CD14-positive monocyte (primary cell): Measurements from ENCODE around the gene TRMO. TPM values are rescaled to one million over a fixed set of nuclear protein-coding genes. Genes with fewer than 3 reads are reported as not detected.
"Not testable (repeated sequence)": the region's sequence is repeated elsewhere in the genome, so short reads cannot be mapped to it uniquely, and the experiment has no call there.

Experiments used
- DNase-seq, 3 donors: peaks; one replicate each; pipeline ENCODE4 v3.0.0-alpha.2; 2011 to 2022
- H2AFZ ChIP-seq: 2 replicates; pipeline ENCODE4 v1.6.0; 2012; ENCODE audit warnings: mild to moderate bottlenecking, low read depth, low read length, inconsistent platforms; ENCODE audit not compliant: insufficient read depth, poor library complexity, severe bottlenecking
- H3K27ac ChIP-seq, 2 donors: 1 replicate in 1 of 2; 2 replicates in 1 of 2; pipeline ENCODE4 v1.5.1; 2012 to 2013; ENCODE audit warnings: low read length in 2 of 2, control low read depth in 1 of 2, inconsistent platforms in 1 of 2, low read depth in 1 of 2, mild to moderate bottlenecking in 1 of 2
- H3K27me3 ChIP-seq, 2 donors: one replicate each; pipeline versions ENCODE4 v1.6.0 to v1.6.1; 2011 to 2013; ENCODE audit warnings: low read length in 2 of 2; ENCODE audit not compliant: control insufficient read depth in 2 of 2, insufficient read depth in 2 of 2
- H3K36me3 ChIP-seq, 2 donors: replicated peaks in 1 of 2; 1 replicate in 1 of 2; 2 replicates in 1 of 2; pipeline versions ENCODE4 v1.5.1 to v1.6.1; 2012 to 2013; ENCODE audit warnings: low read length in 2 of 2, control low read depth in 1 of 2, inconsistent platforms in 1 of 2, mild to moderate bottlenecking in 1 of 2; ENCODE audit not compliant: insufficient read depth in 2 of 2, control insufficient read depth in 1 of 2
- H3K4me1 ChIP-seq, 2 donors: 1 replicate in 1 of 2; 2 replicates in 1 of 2; pipeline versions ENCODE4 v1.5.1 to v1.6.1; 2012 to 2013; ENCODE audit warnings: low read length in 2 of 2, control low read depth in 1 of 2, inconsistent platforms in 1 of 2, mild to moderate bottlenecking in 1 of 2, moderate library complexity in 1 of 2; ENCODE audit not compliant: insufficient read depth in 2 of 2, control insufficient read depth in 1 of 2
- H3K4me2 ChIP-seq: replicated peaks from 2 replicates; pipeline ENCODE3; 2012; ENCODE audit warnings: low read length, moderate library complexity, mild to moderate bottlenecking; ENCODE audit not compliant: poor library complexity, severe bottlenecking; ENCODE audit errors: extremely low read depth
- H3K4me3 ChIP-seq, 3 experiments: fragments of 200-600 bp in 1 of 3; sonication (generic) in 1 of 3; replicated peaks in 1 of 3; 1 replicate in 2 of 3; 2 replicates in 1 of 3; pipeline ENCODE4 v1.5.1; 2011 to 2013; ENCODE audit warnings: low read length in 3 of 3, mild to moderate bottlenecking in 3 of 3, control low read depth in 2 of 3, low read depth in 2 of 3, inconsistent platforms in 1 of 3, moderate library complexity in 1 of 3
- H3K79me2 ChIP-seq: 2 replicates; pipeline ENCODE4 v1.6.0; 2012; ENCODE audit warnings: mild to moderate bottlenecking, control low read depth, inconsistent platforms, low read length, moderate library complexity; ENCODE audit not compliant: insufficient read depth
- H3K9ac ChIP-seq: 2 replicates; pipeline ENCODE4 v1.6.0; 2017; ENCODE audit warnings: low read length, mild to moderate bottlenecking; ENCODE audit not compliant: insufficient read depth, poor library complexity, severe bottlenecking
- H3K9me3 ChIP-seq, 2 donors: replicated peaks in 1 of 2; 1 replicate in 1 of 2; 2 replicates in 1 of 2; pipeline versions ENCODE4 v1.5.1 to v1.6.1; 2012 to 2013; ENCODE audit warnings: low read length in 2 of 2, control low read depth in 1 of 2; ENCODE audit not compliant: control insufficient read depth in 1 of 2, insufficient read depth in 1 of 2
- H4K20me1 ChIP-seq: 2 replicates; pipeline ENCODE4 v1.6.0; 2012; ENCODE audit warnings: mild to moderate bottlenecking, low read length, control low read depth, moderate library complexity; ENCODE audit not compliant: insufficient read depth
- H3K27ac Mint-ChIP-seq, 7 donors: one replicate each; pipeline ENCODE4 v1.8.0; 2020; ENCODE audit warnings: mild to moderate bottlenecking in 7 of 7, mixed read lengths in 7 of 7, moderate library complexity in 6 of 7, inconsistent platforms in 2 of 7
- H3K27me3 Mint-ChIP-seq, 3 donors: one replicate each; pipeline ENCODE4 v1.8.0; 2021 to 2022; ENCODE audit warnings: low read depth in 3 of 3, mild to moderate bottlenecking in 3 of 3, mixed read lengths in 3 of 3, moderate library complexity in 3 of 3, inconsistent platforms in 1 of 3
- H3K36me3 Mint-ChIP-seq, 2 donors: one replicate each; pipeline ENCODE4 v1.8.0; 2020; ENCODE audit warnings: mixed read lengths in 2 of 2, inconsistent platforms in 1 of 2, mild to moderate bottlenecking in 1 of 2
- H3K4me1 Mint-ChIP-seq: one replicate; pipeline ENCODE4 v1.8.0; 2020; ENCODE audit warnings: mild to moderate bottlenecking, mixed read lengths
- H3K4me3 Mint-ChIP-seq, 2 donors: one replicate each; pipeline ENCODE4 v1.8.0; 2020; ENCODE audit warnings: mild to moderate bottlenecking in 2 of 2, mixed read lengths in 2 of 2, moderate library complexity in 1 of 2
- H3K9me3 Mint-ChIP-seq, 7 donors: one replicate each; pipeline ENCODE4 v1.8.0; 2020 to 2022; ENCODE audit warnings: mixed read lengths in 7 of 7, mild to moderate bottlenecking in 6 of 7, moderate library complexity in 6 of 7, inconsistent platforms in 2 of 7
- CTCF ChIP-seq: fragments of 200-600 bp; IDR thresholded peaks from one replicate; pipeline ENCODE4 v1.8.0; 2022; ENCODE audit warnings: antibody characterized with exemption, mild to moderate bottlenecking
- WGBS: methylation state at CpG from one replicate; pipeline ENCODE4 v1.1.5; 2013; ENCODE audit warnings: missing lambda C conversion rate; ENCODE audit not compliant: insufficient coverage; 5-methylcytosine and 5-hydroxymethylcytosine counted together
- intact Hi-C, 2 donors: fragments of 100-400 bp; cut with micrococcal nuclease; formaldehyde crosslinking; loops; one replicate each; pipeline versions ENCODE4 v1.15.0 to v1.15.1; 2023
- polyA plus RNA-seq, 3 donors: library from polyadenylated mRNA; depleted of rRNA in 1 of 3; unstranded in 2 of 3; stranded (reverse) in 1 of 3; fragments of 300-500 nt in 2 of 3; fragments of >200 nt in 1 of 3; fragmentation: Illumina TruSeq in 2 of 3; gene quantifications; 1 replicate in 2 of 3; 2 replicates in 1 of 3; pipeline ENCODE4 v1.2.3, GENCODE V29; 2012 to 2021

TRMO gene
- polyA plus RNA-seq, 3 donors: 13.4 to 20.6 (median 13.5) TPM

- H3K4me3 Mint-ChIP-seq, H3K4me1 ChIP-seq, H4K20me1 ChIP-seq, H3K9me3 Mint-ChIP-seq, intact Hi-C loops, H3K79me2 ChIP-seq, H3K27ac Mint-ChIP-seq, H3K9ac ChIP-seq, H3K4me2 ChIP-seq, H3K36me3 Mint-ChIP-seq, DNase-seq, H3K27me3 Mint-ChIP-seq, H3K4me3 ChIP-seq, H3K9me3 ChIP-seq, H3K36me3 ChIP-seq, H3K27me3 ChIP-seq, H3K27ac ChIP-seq, H2AFZ ChIP-seq, H3K4me1 Mint-ChIP-seq: not testable (repeated sequence)
- WGBS: no CpG with 5 or more reads among the region's 2 CpGs
Observed at GRCh38 chr9:97945470-97945869, 23.2 kb upstream of the TRMO start.

GRCh38 chr9:97944612-97945011, 22.3 kb upstream of the TRMO start:
- no peak for DNase-seq
- H3K4me3 ChIP-seq: no peak overlapping the region
- H4K20me1 ChIP-seq: no peaks in the 10 kb centered on the region
- H2AFZ ChIP-seq: no peak overlapping the region
- H3K9me3 Mint-ChIP-seq: no peaks in the 10 kb centered on the region
- no peaks in the 10 kb centered on the region for H3K36me3 ChIP-seq
- H3K4me2 ChIP-seq: no peak overlapping the region
- intact Hi-C loops: no loop called here
- H3K27me3 ChIP-seq: no peaks in the 10 kb centered on the region
- H3K4me1 ChIP-seq: no peaks in the 10 kb centered on the region
- H3K4me3 Mint-ChIP-seq: no peak overlapping the region
- no peak for TF ChIP-seq CTCF
- H3K9me3 ChIP-seq: no peaks in the 10 kb centered on the region
- H3K4me1 Mint-ChIP-seq: peaks cover 3% of the 10 kb centered on the region
- no peak overlapping the region for H3K27ac ChIP-seq
- peaks cover 0 to 9% (median 3%) of the 10 kb centered on the region in 3 donors for H3K27me3 Mint-ChIP-seq
- no peak overlapping the region for H3K27ac Mint-ChIP-seq
- no peaks in the 10 kb centered on the region for H3K79me2 ChIP-seq
- H3K9ac ChIP-seq: no peak overlapping the region
- no peaks in the 10 kb centered on the region for H3K36me3 Mint-ChIP-seq
- WGBS: no CpG with 5 or more reads among the region's 3 CpGs
